Measurements from ENCODE around the gene YWHAH.

YWHAH gene

GRCh38 chr22:31897842-31898805, 46.2 kb upstream of the YWHAH start:
- no peak for ATAC-seq (ENCODE audit: insufficient read depth, low read depth)
- no peak overlapping the region for H3K9ac ChIP-seq (ENCODE audit: low read depth, low read length)
- H3K27me3 ChIP-seq (ENCODE audit: insufficient read depth, low read length, poor library complexity): no peaks in the 10 kb centered on the region
- H3K79me2 ChIP-seq (ENCODE audit: insufficient read depth, low read length): no peaks in the 10 kb centered on the region
- H3K9me3 ChIP-seq (ENCODE audit: insufficient read depth, low read length, severe bottlenecking): no peaks in the 10 kb centered on the region
- peaks cover 40% of the 10 kb centered on the region for H3K36me3 ChIP-seq (ENCODE audit: insufficient read depth, low read length)
- no peaks in the 10 kb centered on the region for H4K20me1 ChIP-seq (ENCODE audit: insufficient read depth, low read length)
- H3K4me3 ChIP-seq (ENCODE audit: low read depth in 1 of 2, low read length in 2 of 2): no peak overlapping the region
- no peak overlapping the region for H3K4me2 ChIP-seq (ENCODE audit: insufficient read depth, low read length)
- no peak overlapping the region for H3K27ac ChIP-seq (ENCODE audit: low read length)
- TF ChIP-seq CTCF (IDR thresholded peaks at IDR 0.05; ENCODE audit: borderline replicate concordance, extremely low read depth, low read length, poor library complexity, severe bottlenecking) (no peak), EZH2 (IDR thresholded peaks at IDR 0.05; ENCODE audit: borderline replicate concordance, low read depth, low read length, severe bottlenecking) (no peak)
- no peaks in the 10 kb centered on the region for H3K4me1 ChIP-seq (ENCODE audit: insufficient read depth, low read length)
- no peak for DNase-seq
- no peak overlapping the region for H2AFZ ChIP-seq (ENCODE audit: low read depth, low read length)

GRCh38 chr22:31898926-31899325, 45.4 kb upstream of the YWHAH start:
- TF ChIP-seq EZH2 (IDR thresholded peaks at IDR 0.05; ENCODE audit: borderline replicate concordance, low read depth, low read length, severe bottlenecking): no peak
- Histone ChIP-seq H3K27me3 (ENCODE audit: insufficient read depth, low read length, poor library complexity) (no peaks in the 10 kb centered on the region), H3K36me3 (ENCODE audit: insufficient read depth, low read length) (peaks cover 34% of the 10 kb centered on the region; the same call in 1 of the 2 replicates), H3K79me2 (ENCODE audit: insufficient read depth, low read length) (no peaks in the 10 kb centered on the region), H3K4me3 (ENCODE audit: low read depth in 1 of 2, low read length in 2 of 2) (no peak overlapping the region), H3K4me2 (ENCODE audit: insufficient read depth, low read length) (no peak overlapping the region), H4K20me1 (ENCODE audit: insufficient read depth, low read length) (no peaks in the 10 kb centered on the region), H3K9me3 (ENCODE audit: insufficient read depth, low read length, severe bottlenecking) (no peaks in the 10 kb centered on the region), H2AFZ (ENCODE audit: low read depth, low read length) (no peak overlapping the region), H3K4me1 (ENCODE audit: insufficient read depth, low read length) (no peaks in the 10 kb centered on the region), H3K27ac (ENCODE audit: low read length) (no peak overlapping the region), H3K9ac (ENCODE audit: low read depth, low read length) (no peak overlapping the region)
- ATAC-seq (ENCODE audit: insufficient read depth, low read depth): no peak
- no peak for DNase-seq

- TF ChIP-seq CTCF (IDR thresholded peaks at IDR 0.05; ENCODE audit: borderline replicate concordance, extremely low read depth, low read length, poor library complexity, severe bottlenecking) (no peak), EZH2 (IDR thresholded peaks at IDR 0.05; ENCODE audit: borderline replicate concordance, low read depth, low read length, severe bottlenecking) (no peak)
- Histone ChIP-seq H3K4me1 (ENCODE audit: insufficient read depth, low read length) (no peaks in the 10 kb centered on the region), H3K9me3 (ENCODE audit: insufficient read depth, low read length, severe bottlenecking) (no peaks in the 10 kb centered on the region), H3K4me3 (ENCODE audit: low read depth in 1 of 2, low read length in 2 of 2) (no peak overlapping the region), H3K27me3 (ENCODE audit: insufficient read depth, low read length, poor library complexity) (no peaks in the 10 kb centered on the region), H2AFZ (ENCODE audit: low read depth, low read length) (no peak overlapping the region), H3K36me3 (ENCODE audit: insufficient read depth, low read length) (peaks cover 35% of the 10 kb centered on the region; the same call in 1 of the 2 replicates), H4K20me1 (ENCODE audit: insufficient read depth, low read length) (no peaks in the 10 kb centered on the region), H3K9ac (ENCODE audit: low read depth, low read length) (no peak overlapping the region), H3K79me2 (ENCODE audit: insufficient read depth, low read length) (no peaks in the 10 kb centered on the region), H3K27ac (ENCODE audit: low read length) (no peak overlapping the region), H3K4me2 (ENCODE audit: insufficient read depth, low read length) (no peak overlapping the region)
- no peak for DNase-seq
- no peak for ATAC-seq (ENCODE audit: insufficient read depth, low read depth)
Measured at GRCh38 chr22:31899669-31900068, 44.7 kb upstream of the YWHAH start.

GRCh38 chr22:31901388-31902137, 42.8 kb upstream of the YWHAH start:
- no peaks in the 10 kb centered on the region for H3K79me2 ChIP-seq (ENCODE audit: insufficient read depth, low read length)
- H2AFZ ChIP-seq (ENCODE audit: low read depth, low read length): no peak overlapping the region
- no peak overlapping the region for H3K4me3 ChIP-seq (ENCODE audit: low read depth in 1 of 2, low read length in 2 of 2)
- no peak for DNase-seq
- no peak overlapping the region for H3K27ac ChIP-seq (ENCODE audit: low read length)
- H3K4me2 ChIP-seq (ENCODE audit: insufficient read depth, low read length): no peak overlapping the region
- H3K27me3 ChIP-seq (ENCODE audit: insufficient read depth, low read length, poor library complexity): no peaks in the 10 kb centered on the region
- no peaks in the 10 kb centered on the region for H3K4me1 ChIP-seq (ENCODE audit: insufficient read depth, low read length)
- H4K20me1 ChIP-seq (ENCODE audit: insufficient read depth, low read length): no peaks in the 10 kb centered on the region
- H3K9ac ChIP-seq (ENCODE audit: low read depth, low read length): no peak overlapping the region
- peaks cover 39% of the 10 kb centered on the region for H3K36me3 ChIP-seq (ENCODE audit: insufficient read depth, low read length)
- H3K9me3 ChIP-seq (ENCODE audit: insufficient read depth, low read length, severe bottlenecking): no peaks in the 10 kb centered on the region
- TF ChIP-seq EZH2 (IDR thresholded peaks at IDR 0.05; ENCODE audit: borderline replicate concordance, low read depth, low read length, severe bottlenecking) (no peak), CTCF (IDR thresholded peaks at IDR 0.05; ENCODE audit: borderline replicate concordance, extremely low read depth, low read length, poor library complexity, severe bottlenecking) (no peak)
- no peak for ATAC-seq (ENCODE audit: insufficient read depth, low read depth)

Data from DND-41 (cell line).